Activated CD8-positive, alpha-beta memory T cell treated with anti-CD3 and anti-CD28 coated beads, Interleukin-2, amount 50 U/mL, for 1 hour (primary cell): ENCODE data around the gene CGB7.
"Not testable (repeated sequence)": the region's sequence is repeated elsewhere in the genome, so short reads cannot be mapped to it uniquely, and the experiment has no call there.

Experiments
- DNase-seq: peaks from one replicate; pipeline ENCODE4 v3.0.0-alpha.2; 2020; ENCODE audit errors: extremely low read depth

Gene CGB7

GRCh38 chr19:49057636-49058234, at the start of gene CGB7:
CGB7 (minus strand) TSS chr19:49057749; CDS start chr19:49055375, 2,374 bp downstream.
- no peak for DNase-seq

DNA sequence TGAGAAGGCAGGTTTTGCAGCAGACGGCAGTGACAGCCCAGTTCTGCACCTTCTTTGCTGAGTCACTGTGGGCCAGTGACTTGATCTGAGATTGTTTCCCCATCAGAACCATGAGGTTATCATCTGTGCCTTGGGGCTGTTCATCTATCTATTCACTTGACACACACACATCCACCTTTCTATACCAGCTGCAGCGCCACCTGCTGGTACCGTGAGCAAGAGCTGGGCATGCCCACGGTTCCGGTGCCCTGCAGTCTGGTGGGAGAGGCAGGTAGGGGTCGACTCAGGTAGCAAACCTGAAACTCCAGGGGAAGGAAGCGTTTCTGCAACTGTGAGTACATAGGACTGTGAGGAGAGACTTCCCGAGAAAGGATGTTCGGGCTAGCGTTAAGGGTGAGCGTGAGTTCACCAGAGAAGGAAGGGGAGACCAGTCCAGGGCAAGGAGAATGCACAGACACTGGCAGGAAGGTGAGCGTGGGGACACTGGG, 49.1 kb upstream of the CGB7 start:
- DNase-seq, result no peak

- no peak for DNase-seq
These were observed 46.8 kb upstream of the CGB7 start for GRCh38 chr19:49104229-49104864.

GRCh38 chr19:49103331-49104085, 46.0 kb upstream of the CGB7 start:
- no peak for DNase-seq

GRCh38 chr19:49102303-49102702, 44.8 kb upstream of the CGB7 start:
- DNase-seq, result no peak

DNA sequence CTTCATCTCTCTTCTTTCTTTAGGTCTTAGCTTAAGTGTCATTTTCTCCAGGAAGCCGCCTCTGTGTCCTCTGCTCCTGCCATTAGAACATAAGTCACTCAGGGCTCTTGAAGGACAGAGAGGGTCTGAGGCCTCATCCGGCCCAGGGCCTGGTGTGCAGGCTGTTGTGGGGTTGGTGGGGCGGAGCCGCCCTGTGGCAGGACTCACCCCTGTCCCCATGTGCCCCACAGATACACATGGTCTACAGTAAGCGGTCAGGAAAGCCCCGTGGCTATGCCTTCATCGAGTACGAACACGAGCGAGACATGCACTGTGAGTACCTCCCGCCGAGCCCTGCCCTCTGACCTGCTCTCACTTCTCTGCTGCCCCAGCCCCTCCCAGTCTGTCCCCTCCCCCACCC, 43.6 kb upstream of the CGB7 start:
- DNase-seq, result no peak

DNA sequence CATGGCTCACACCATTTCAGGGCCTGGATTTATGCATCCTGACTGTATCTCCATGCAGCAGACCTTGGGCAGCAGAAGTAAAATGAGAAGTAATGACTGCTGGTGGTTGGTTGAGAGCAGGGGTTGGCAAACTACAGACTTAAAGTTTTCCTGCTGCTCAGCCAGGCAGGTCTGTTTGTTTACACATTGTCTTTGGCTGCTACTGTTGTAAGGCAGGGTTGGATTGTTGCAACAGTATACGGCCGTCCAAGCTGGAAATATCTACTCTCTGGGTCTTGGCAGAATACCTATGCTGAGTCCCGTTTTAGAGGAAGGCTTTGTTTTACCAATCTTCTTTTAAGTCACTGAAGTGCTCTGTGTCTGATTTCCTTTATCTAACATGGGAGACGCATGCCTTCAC, 41.2 kb upstream of the CGB7 start:
- DNase-seq, result no peak

- no peak for DNase-seq
These were observed 40.1 kb upstream of the CGB7 start for GRCh38 chr19:49097453-49098288.

GRCh38 chr19:49094505-49095482, 37.2 kb upstream of the CGB7 start:
- DNase-seq, result no peak

- no peak for DNase-seq
These were observed 35.1 kb upstream of the CGB7 start for GRCh38 chr19:49092686-49093085.

DNA sequence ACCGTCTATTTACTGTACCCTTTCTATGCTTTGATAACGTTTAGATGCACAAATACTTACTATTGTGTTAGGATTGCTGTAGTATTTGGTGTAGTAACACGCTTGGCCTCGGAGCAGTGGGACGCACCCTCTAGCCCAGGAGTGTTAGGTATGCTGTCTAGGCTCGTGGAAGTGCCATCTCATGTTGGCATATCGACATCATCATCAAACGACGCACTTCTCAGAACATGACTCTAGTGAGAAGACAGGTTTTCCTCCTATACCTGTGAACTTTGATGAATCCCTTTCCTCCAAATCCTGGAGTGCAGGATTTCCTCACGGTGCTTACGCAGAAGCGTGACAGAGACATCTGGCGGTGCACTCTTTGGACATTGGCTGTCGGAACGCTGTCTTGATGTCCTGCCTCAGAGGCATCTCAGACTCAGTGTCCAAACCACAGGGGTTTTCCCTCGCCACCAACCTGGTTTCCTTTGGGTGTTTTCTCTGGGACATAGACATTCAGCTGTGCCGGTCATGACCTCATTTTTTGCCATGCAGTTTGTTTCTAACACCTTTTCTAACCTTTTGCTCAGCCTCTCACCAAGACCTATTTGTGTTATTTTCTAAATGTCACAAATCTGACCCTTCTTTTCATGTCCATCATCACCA, 34.0 kb upstream of the CGB7 start:
- DNase-seq, result no peak

DNA sequence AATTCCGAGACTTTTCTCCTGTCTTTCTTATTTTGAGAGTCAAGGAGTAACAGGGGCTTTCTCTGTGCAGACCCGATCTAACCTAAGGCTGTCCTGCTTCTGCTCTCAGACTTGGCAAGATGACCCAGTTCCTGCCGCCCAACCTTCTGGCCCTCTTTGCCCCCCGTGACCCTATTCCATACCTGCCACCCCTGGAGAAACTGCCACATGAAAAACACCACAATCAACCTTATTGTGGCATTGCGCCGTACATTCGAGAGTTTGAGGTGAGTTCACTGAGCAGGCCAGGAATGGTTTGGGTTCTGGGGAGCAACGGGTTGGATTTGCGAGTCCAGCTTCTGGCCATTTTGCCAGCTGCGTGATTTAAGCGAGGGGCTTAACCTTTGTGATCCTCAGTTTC, 28.7 kb upstream of the CGB7 start:
- no peak for DNase-seq

DNA sequence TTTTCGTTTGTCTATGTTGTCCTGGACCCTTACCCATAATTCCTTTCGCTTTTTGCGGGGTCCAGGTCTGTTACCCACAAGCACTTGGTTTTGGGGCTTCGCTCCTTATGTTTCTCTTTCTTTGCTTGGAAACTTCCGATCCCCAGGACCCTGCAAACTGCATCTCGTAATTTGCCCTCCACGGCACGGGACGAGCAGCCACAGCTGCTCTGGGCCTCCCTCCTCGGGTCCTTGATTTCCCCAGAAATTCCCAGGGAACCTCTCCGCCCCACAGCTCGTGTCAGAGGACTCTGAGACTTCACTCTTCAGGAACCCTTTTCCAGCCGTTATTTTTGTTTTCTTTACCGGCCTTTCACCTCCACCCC, 28.3 kb upstream of the CGB7 start:
- DNase-seq, result no peak

GRCh38 chr19:49085020-49085867, 27.7 kb upstream of the CGB7 start, which contains the start of gene SNRNP70:
SNRNP70 (plus strand) TSS chr19:49085451; CDS start chr19:49086415, 964 bp downstream.
- peak; percentile 98 for DNase-seq

DNA sequence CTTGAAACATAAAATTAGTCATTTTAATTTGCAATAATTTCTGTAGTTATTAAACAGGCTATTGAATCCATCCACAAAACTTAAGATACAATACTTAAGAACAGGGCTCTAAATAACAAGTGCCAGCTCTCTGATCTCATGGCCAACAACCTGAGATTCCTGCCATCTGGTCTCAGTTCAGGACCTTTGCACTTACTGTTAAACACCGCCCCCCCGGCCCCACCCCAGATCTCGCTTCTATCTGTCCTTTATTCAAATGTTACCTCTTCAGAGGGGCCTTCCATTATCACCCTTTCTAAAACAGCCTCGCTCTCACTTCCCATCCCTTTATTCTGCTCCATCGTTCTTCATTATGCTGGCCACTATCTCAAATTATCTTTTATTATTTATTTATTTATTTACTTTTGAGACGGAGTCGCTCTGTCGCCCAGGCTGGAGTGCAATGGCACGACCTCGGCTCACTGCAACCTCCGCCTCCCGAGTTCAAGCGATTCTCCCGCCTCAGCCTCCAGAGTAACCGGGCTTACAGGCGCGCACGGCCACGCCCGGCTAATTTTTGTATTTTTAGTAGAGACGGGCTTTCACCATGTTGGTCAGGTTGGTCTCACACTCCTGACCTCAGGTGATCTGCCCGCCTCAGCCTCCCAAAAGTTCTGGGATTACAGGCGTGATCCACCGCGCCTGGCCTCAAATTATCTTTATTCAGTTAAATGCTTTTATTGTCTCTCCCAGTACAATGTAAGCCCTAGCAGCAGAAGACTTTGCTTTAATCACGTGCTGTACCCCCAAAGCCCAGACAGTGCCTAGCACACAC, 26.9 kb upstream of the CGB7 start:
- no peak for DNase-seq

- DNase-seq, result no peak
These were observed 23.7 kb upstream of the CGB7 start for GRCh38 chr19:49081273-49081672.

DNA sequence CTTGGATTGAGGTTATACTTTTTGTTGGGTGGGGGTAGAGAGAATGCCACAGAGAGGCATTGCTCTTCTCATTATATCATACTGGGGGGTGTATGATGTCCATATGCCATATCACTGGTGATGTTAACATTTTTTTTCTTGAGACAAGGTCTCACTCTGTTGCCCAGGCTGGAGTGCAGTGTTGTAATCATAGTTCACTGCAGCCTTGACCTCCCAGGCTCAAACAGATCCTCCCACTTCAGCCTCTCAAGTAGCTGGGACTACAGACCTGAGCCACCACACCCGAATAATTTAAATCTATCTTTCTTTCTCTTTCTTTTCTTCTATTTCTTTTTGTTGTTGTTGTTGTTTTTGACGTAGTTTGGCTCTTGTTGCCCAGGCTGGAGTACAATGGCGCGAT, 22.8 kb upstream of the CGB7 start:
- DNase-seq, result no peak

DNA sequence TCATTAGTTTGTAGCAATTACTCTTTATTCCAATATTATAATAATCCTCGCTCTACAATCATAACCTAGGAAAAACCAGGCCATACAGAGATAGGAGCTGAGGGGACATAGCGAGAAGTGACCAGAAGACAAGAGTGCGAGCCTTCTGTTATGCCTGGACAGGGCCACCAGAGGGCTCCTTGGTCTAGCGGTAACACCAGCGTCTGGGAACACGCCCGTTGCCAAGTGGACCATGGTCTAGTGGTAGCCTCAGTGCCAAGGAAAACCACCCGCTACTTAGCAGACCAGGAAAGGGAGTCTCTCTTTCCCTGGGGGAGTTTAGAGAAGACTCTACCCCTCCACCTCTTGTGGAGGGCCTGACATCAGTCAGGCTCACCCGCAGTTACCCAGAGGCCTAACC, 17.3 kb upstream of the CGB7 start:
- not testable (repeated sequence) for DNase-seq
